GM12874 (cell line): ENCODE results near the gene SCRN2.

Source experiments
- CTCF ChIP-seq: IDR thresholded peaks from 2 replicates; pipeline ENCODE4 v1.5.1; 2011; ENCODE audit warnings: low read depth, mild to moderate bottlenecking, control low read depth, low read length, moderate library complexity; ENCODE audit not compliant: insufficient read depth

SCRN2 gene

GRCh38 chr17:47856830-47857229 lies 15.8 kb upstream of the SCRN2 start:
- no peak for TF ChIP-seq CTCF

- no peak for TF ChIP-seq CTCF
Observed at GRCh38 chr17:47855737-47856136, 14.7 kb upstream of the SCRN2 start.

GRCh38 chr17:47853616-47854015 lies 12.5 kb upstream of the SCRN2 start:
- no peak for TF ChIP-seq CTCF

- TF ChIP-seq CTCF, result no peak
Observed at GRCh38 chr17:47852113-47852949, 11.3 kb upstream of the SCRN2 start.

- TF ChIP-seq CTCF, result no peak
Observed at GRCh38 chr17:47851764-47852112, 10.7 kb upstream of the SCRN2 start.

GRCh38 chr17:47850692-47851573 lies 9.9 kb upstream of the SCRN2 start, which contains the start of gene SP6:
Gene SP6 (minus strand): TSS chr17:47851163. CDS start chr17:47848429, 2,734 bp downstream.
- TF ChIP-seq CTCF, result no peak

GRCh38 chr17:47850373-47850691 lies 9.3 kb upstream of the SCRN2 start:
- TF ChIP-seq CTCF, result no peak
